RWPE2 (cell line): Measurements from ENCODE around the gene KIRREL3.

ENCODE experiments used
- ATAC-seq: fragments of 200-7000 bp; cut with Tn5 transposase; 3 replicates; pipeline ENCODE4 v1.9.1; 2021; ENCODE audit warnings: low read depth
- DNase-seq: peaks from one replicate; pipeline ENCODE4 v3.0.0-alpha.2; 2020; ENCODE audit warnings: low spot score
- H3K27ac ChIP-seq: fragments of 450-650 bp; 2 replicates; pipeline ENCODE4 v1.5.1; 2017; ENCODE audit warnings: mild to moderate bottlenecking; ENCODE audit not compliant: poor library complexity, severe bottlenecking
- H3K27me3 ChIP-seq: fragments of 250-450 bp; sonication (Bioruptor Pico); 2 replicates; pipeline ENCODE4 v1.5.1; 2021; ENCODE audit warnings: mild to moderate bottlenecking, moderate library complexity; ENCODE audit not compliant: insufficient read depth, poor library complexity, severe bottlenecking
- H3K36me3 ChIP-seq: fragments of 250-450 bp; sonication (Bioruptor Pico); 2 replicates; pipeline ENCODE4 v1.5.1; 2020; ENCODE audit warnings: low read depth, mild to moderate bottlenecking, moderate library complexity
- H3K4me1 ChIP-seq: fragments of 250-450 bp; sonication (Bioruptor Pico); 2 replicates; pipeline ENCODE4 v1.5.1; 2021; ENCODE audit warnings: mild to moderate bottlenecking, moderate library complexity; ENCODE audit not compliant: insufficient read depth, poor library complexity, severe bottlenecking
- H3K4me3 ChIP-seq: fragments of 250-450 bp; sonication (Bioruptor Pico); 2 replicates; pipeline ENCODE4 v1.5.1; 2021; ENCODE audit warnings: mild to moderate bottlenecking, moderate library complexity; ENCODE audit not compliant: severe bottlenecking
- H3K9me3 ChIP-seq: fragments of 250-450 bp; sonication (Bioruptor Pico); 2 replicates; pipeline ENCODE4 v1.5.1; 2021; ENCODE audit warnings: mild to moderate bottlenecking, moderate library complexity; ENCODE audit not compliant: severe bottlenecking
- CTCF ChIP-seq: fragments of 450-650 bp; IDR thresholded peaks from one replicate; pipeline ENCODE4 v1.5.1; 2017; ENCODE audit warnings: mild to moderate bottlenecking, moderate library complexity; ENCODE audit not compliant: poor library complexity, severe bottlenecking

The KIRREL3 gene

DNA sequence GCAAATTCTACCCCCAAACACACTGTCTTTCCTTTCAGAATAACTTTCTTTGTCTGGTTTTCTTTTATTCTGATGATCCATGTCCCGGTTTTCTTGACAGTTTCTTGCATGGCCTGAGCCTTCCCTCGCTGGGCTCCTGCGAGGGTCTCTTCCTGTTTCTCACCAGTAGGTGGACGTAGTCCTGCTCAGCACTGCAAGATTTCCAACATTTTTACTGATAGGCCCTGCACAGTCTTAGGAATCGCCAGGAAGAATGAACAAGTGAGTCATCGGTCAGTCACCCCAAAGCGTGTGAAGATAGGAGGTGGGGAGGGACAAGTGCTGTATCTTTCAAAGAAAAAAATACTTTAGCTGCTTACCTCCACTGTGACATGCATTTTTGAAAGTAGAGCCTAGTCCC, 16.9 kb upstream of the KIRREL3 start:
- Histone ChIP-seq H3K4me3 (no peak overlapping the region), H3K27me3 (peaks cover under 1% of the 10 kb centered on the region), H3K27ac (no peak overlapping the region), H3K9me3 (no peaks in the 10 kb centered on the region), H3K4me1 (no peaks in the 10 kb centered on the region), H3K36me3 (no peaks in the 10 kb centered on the region)
- DNase-seq (no peak), ATAC-seq (peak; percentile 99)
- TF ChIP-seq CTCF: peak; percentile 39

DNA sequence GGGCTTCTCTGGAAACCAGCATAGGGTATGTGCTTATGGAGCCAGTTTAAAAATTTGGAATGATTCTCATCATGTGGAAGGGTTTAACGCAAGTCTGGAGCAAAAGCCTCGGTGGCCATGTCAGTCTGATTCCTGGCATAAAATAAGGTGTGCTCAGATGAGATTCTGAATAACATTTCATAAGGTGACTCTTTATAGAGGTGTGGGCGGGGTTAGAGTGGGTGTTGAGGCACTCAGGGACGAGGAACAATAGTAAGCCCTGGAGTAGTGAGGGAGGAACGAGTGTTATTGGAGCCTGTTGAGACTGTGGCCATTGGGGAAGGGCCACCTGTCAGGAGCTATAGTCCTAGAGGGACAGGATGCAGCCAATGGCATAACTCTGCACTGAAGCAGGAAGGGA, 13.0 kb upstream of the KIRREL3 start:
- Histone ChIP-seq H3K27me3 (peaks cover 9% of the 10 kb centered on the region), H3K36me3 (no peaks in the 10 kb centered on the region), H3K4me1 (no peaks in the 10 kb centered on the region), H3K27ac (no peak overlapping the region), H3K9me3 (no peaks in the 10 kb centered on the region), H3K4me3 (no peak overlapping the region)
- ATAC-seq (no peak), DNase-seq (no peak)
- no peak for TF ChIP-seq CTCF

DNA sequence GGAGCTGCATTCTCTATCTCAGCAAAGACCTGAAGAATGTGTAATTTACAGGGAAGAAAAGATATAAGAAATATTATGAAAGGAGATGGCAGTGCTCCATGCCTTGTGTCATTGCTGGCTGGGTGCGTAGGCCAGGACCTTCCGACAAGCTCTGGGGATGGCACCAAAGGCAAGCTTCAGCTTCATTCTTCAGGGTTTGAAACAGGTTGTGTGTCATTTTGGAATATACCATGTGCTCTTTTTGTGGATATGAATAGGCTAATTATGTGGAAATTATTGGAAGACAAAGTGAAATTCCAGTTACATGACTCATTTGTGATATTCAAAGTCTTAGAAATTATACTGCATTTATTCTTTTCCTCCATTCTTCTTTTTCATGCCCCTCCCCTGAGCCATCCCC, 5.7 kb upstream of the KIRREL3 start:
- no peaks in the 10 kb centered on the region for H3K9me3 ChIP-seq
- DNase-seq: no peak
- H3K27me3 ChIP-seq: peaks cover 37% of the 10 kb centered on the region
- no peaks in the 10 kb centered on the region for H3K36me3 ChIP-seq
- no peaks in the 10 kb centered on the region for H3K4me1 ChIP-seq
- H3K27ac ChIP-seq: no peak overlapping the region
- ATAC-seq: no peak
- no peak for TF ChIP-seq CTCF
- H3K4me3 ChIP-seq: no peak overlapping the region

GRCh38 chr11:127003260-127003981, 2.9 kb upstream of the KIRREL3 start:
- TF ChIP-seq CTCF: peak; percentile 43
- ATAC-seq (peak; percentile 75), DNase-seq (no peak)
- H3K4me1 ChIP-seq: no peaks in the 10 kb centered on the region
- no peak overlapping the region for H3K27ac ChIP-seq
- no peaks in the 10 kb centered on the region for H3K9me3 ChIP-seq
- H3K36me3 ChIP-seq: no peaks in the 10 kb centered on the region
- H3K27me3 ChIP-seq: peaks cover 64% of the 10 kb centered on the region
- H3K4me3 ChIP-seq: no peak overlapping the region

DNA sequence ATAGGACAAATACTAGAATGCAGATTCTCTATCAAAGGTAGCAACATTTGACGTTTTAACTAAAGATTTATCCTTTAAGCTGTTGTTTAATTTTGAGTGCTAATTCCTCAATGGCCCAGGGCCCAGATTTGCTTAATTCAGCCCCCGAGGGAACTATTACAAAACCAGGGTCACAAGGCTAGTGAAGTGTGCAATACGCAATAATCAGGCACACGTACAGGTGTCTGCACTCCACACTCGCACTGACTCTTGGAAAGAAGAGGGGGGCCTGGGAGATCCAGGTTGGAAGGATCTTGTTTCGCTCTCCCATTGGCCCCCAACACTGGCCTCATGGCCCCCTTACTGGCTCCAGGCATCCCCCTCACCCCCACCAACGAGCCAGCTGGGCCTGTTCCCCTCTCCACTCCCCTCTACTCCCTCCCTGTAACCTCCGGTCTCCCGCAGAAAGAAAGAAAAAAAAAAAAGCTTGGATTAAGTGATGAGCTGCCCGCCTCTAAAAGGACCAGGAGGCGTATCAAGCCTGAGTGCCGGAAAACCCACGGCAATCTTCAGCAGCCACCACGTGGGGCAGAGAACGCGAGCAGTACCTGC, 2.2 kb upstream of the KIRREL3 start:
- TF ChIP-seq CTCF: no peak
- no peak for ATAC-seq
- Histone ChIP-seq H3K27me3 (peaks cover 64% of the 10 kb centered on the region), H3K4me3 (no peak overlapping the region), H3K27ac (no peak overlapping the region), H3K36me3 (no peaks in the 10 kb centered on the region), H3K9me3 (no peaks in the 10 kb centered on the region), H3K4me1 (no peaks in the 10 kb centered on the region)
- DNase-seq: no peak
